ENCODE data around the gene DENND10. TPM values are rescaled to one million over a fixed set of nuclear protein-coding genes. Genes with fewer than 3 reads are reported as not detected.

The DENND10 gene
- total and polyA plus RNA-seq, 2 donors (not counting 3 experiments of a cell fraction or from before 2014, with no cell fraction given) = 39.1 to 50.1 TPM

- H3K9ac ChIP-seq (replicated peaks; ENCODE audit: extremely low read depth, insufficient read depth, low read length) = no peak overlapping the region
- no peaks in the 10 kb centered on the region for H3K79me2 ChIP-seq (ENCODE audit: control insufficient read depth, insufficient read depth, low read length)
- H2AFZ ChIP-seq (ENCODE audit: low read depth, low read length) = no peak overlapping the region
- CTCF ChIA-PET = interaction anchor here (1.3 kb wide), 1 partner anchor 20 kb away, joined by 3 read pairs; no protein-coding TSS in a partner anchor
- BruUV-seq (replicated peaks) = no TSS peak
- no peaks in the 10 kb centered on the region for H3K9me1 ChIP-seq (replicated peaks; ENCODE audit: control insufficient read depth, extremely low read depth, insufficient read depth, low read length)
- intact Hi-C loops (cut with micrococcal nuclease) = no loop called here
- no peaks in the 10 kb centered on the region for H4K20me1 ChIP-seq (replicated peaks; ENCODE audit: control insufficient read depth, extremely low read depth, insufficient read depth, low read length)
- no peak overlapping the region for H3K27ac ChIP-seq (ENCODE audit: insufficient read depth, low read depth, low read length)
- DNase-seq (ENCODE audit: low read depth, low spot score) (no peak), FAIRE-seq (no peak)
- H3K36me3 ChIP-seq (ENCODE audit: control insufficient read depth in 2 of 2, extremely low read depth in 1 of 2, insufficient read depth in 2 of 2, low read length in 2 of 2) = peaks cover 8 to 29% of the 10 kb centered on the region in 2 experiments
- H3K4me1 ChIP-seq (ENCODE audit: control insufficient read depth, extremely low read depth, insufficient read depth, low read length) = peaks cover 8% of the 10 kb centered on the region
- H3K4me2 ChIP-seq (ENCODE audit: insufficient read depth, low read length) = no peak overlapping the region
- no peaks in the 10 kb centered on the region for H3K27me3 ChIP-seq (ENCODE audit: control insufficient read depth in 2 of 2, insufficient read depth in 2 of 2, low read length in 2 of 2)
- dilution Hi-C loops (cut with MboI; ENCODE audit: extremely low pct_ligation_motif_present, low sequenced_read_pairs) = no loop called here
- POLR2A ChIA-PET = no interaction called here
- TF ChIP-seq POLR2AphosphoS5 (IDR thresholded peaks at IDR 0.05; ENCODE audit: insufficient read depth, low read depth, low read length) = no peak
- no peak for TF ChIP-seq EZH2 (IDR thresholded peaks at IDR 0.05; ENCODE audit: borderline replicate concordance, low read depth, low read length, severe bottlenecking)
- no peak for TF ChIP-seq FOS (IDR thresholded peaks at IDR 0.05; ENCODE audit: borderline replicate concordance, insufficient read depth, low read length)
- no peak for TF ChIP-seq GATA2 (IDR thresholded peaks at IDR 0.05; ENCODE audit: insufficient read depth, insufficient read length, low read depth, low read length)
- TF ChIP-seq MYC (IDR thresholded peaks at IDR 0.05; ENCODE audit: low read depth, low read length) = no peak
- TF ChIP-seq JUN (IDR thresholded peaks at IDR 0.05; ENCODE audit: borderline replicate concordance, insufficient read depth, insufficient read length, low read depth) = no peak
- H3K4me3 ChIP-seq (replicated peaks in 1 of 3; ENCODE audit: insufficient read depth in 1 of 3, low read depth in 1 of 3, low read length in 3 of 3) = no peak overlapping the region
- H3K9me3 ChIP-seq (replicated peaks; ENCODE audit: control insufficient read depth, insufficient read depth, low read length) = no peaks in the 10 kb centered on the region
These were observed 28.8 kb downstream of the DENND10 start for GRCh38 chr10:119132521-119133345.

- Histone ChIP-seq H3K79me2 (ENCODE audit: control insufficient read depth, insufficient read depth, low read length) (no peaks in the 10 kb centered on the region), H3K9ac (replicated peaks; ENCODE audit: extremely low read depth, insufficient read depth, low read length) (no peak overlapping the region), H3K27me3 (ENCODE audit: control insufficient read depth in 2 of 2, insufficient read depth in 2 of 2, low read length in 2 of 2) (no peaks in the 10 kb centered on the region), H3K9me3 (replicated peaks; ENCODE audit: control insufficient read depth, insufficient read depth, low read length) (no peaks in the 10 kb centered on the region), H3K4me1 (ENCODE audit: control insufficient read depth, extremely low read depth, insufficient read depth, low read length) (peaks cover 8% of the 10 kb centered on the region), H3K4me3 (replicated peaks in 1 of 3; ENCODE audit: insufficient read depth in 1 of 3, low read depth in 1 of 3, low read length in 3 of 3) (no peak overlapping the region), H3K36me3 (ENCODE audit: control insufficient read depth in 2 of 2, extremely low read depth in 1 of 2, insufficient read depth in 2 of 2, low read length in 2 of 2) (peaks cover 8 to 23% of the 10 kb centered on the region in 2 experiments), H2AFZ (ENCODE audit: low read depth, low read length) (no peak overlapping the region), H4K20me1 (replicated peaks; ENCODE audit: control insufficient read depth, extremely low read depth, insufficient read depth, low read length) (no peaks in the 10 kb centered on the region), H3K4me2 (ENCODE audit: insufficient read depth, low read length) (no peak overlapping the region), H3K9me1 (replicated peaks; ENCODE audit: control insufficient read depth, extremely low read depth, insufficient read depth, low read length) (no peaks in the 10 kb centered on the region), H3K27ac (ENCODE audit: insufficient read depth, low read depth, low read length) (no peak overlapping the region)
- no peak for DNase-seq (ENCODE audit: low read depth, low spot score)
- BruUV-seq (replicated peaks) = no TSS peak
- ChIA-PET CTCF (no interaction called here), POLR2A (no interaction called here)
- no peak for FAIRE-seq
- intact Hi-C loops (cut with micrococcal nuclease) (no loop called here), dilution Hi-C loops (cut with MboI; ENCODE audit: extremely low pct_ligation_motif_present, low sequenced_read_pairs) (no loop called here)
- no peak for TF ChIP-seq JUN (IDR thresholded peaks at IDR 0.05; ENCODE audit: borderline replicate concordance, insufficient read depth, insufficient read length, low read depth)
- no peak for TF ChIP-seq MYC (IDR thresholded peaks at IDR 0.05; ENCODE audit: low read depth, low read length)
These were observed 30.0 kb downstream of the DENND10 start for GRCh38 chr10:119133949-119134348.
